CD4-positive, alpha-beta T cell treated with Interleukin-15 for 1 hour (primary cell): Measurements from ENCODE around the gene VSTM2L.

Source experiments
- DNase-seq: peaks from one replicate; pipeline ENCODE4 v3.0.0-alpha.2; 2020

VSTM2L gene

DNA sequence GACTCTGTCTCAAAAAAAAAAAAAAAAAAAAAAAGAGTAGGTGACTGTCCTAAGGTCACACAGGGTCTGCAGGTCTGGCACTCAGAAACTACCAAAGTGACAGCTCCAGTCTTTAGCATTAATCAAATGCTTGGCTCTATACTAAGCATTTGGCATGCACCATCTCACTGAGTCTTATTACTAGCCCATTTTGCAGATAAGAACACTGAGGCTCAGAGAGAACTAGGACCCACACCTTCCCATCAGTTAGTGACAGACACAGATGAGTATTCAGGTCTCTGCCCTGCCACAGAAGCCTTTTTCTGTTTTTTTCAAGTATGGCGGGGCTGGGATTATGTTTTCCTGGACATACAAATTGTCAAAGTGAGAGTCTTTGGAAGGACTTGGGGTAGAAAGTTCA lies 23.1 kb upstream of the VSTM2L start:
- DNase-seq: no peak

- DNase-seq: no peak
Observed at GRCh38 chr20:37880726-37881591, 22.0 kb upstream of the VSTM2L start.

DNA sequence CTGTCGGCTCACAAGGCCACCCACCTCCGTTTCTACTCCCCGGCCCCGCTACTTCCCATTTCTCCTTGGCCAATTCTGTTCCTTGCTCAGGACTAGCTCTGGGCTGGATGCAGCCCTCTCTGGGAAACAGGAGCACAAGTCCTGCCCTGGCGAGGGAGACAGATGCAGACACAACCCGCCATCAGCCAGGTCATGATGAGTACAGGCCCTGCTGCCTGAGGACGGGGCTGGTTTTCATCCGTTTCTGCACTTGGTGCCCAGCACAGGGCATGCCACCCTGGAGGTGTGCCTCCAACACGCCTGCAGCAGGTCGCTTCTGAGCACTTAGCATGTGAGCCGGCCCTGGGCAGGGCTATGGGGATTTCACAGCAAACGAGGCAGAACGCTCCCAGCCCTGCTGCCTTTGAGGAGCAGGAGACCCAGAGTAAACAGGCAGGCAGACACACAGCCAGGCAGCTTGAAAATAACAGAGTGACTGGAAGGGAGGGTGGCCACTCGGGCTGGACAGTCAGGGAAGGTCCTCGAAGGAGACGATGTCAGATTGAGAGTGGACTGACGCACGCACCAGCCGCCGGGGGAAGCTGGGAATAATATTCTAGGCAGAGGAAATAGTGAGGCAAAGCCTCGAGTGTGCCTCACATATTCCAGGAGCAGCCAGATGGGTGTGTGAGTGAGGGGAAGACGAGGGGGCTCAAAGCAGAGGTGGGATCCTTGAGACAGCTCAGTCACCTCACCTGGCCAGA lies 21.2 kb upstream of the VSTM2L start:
- DNase-seq: no peak

- DNase-seq: no peak
Observed at GRCh38 chr20:37882961-37883712, 19.8 kb upstream of the VSTM2L start.

DNA sequence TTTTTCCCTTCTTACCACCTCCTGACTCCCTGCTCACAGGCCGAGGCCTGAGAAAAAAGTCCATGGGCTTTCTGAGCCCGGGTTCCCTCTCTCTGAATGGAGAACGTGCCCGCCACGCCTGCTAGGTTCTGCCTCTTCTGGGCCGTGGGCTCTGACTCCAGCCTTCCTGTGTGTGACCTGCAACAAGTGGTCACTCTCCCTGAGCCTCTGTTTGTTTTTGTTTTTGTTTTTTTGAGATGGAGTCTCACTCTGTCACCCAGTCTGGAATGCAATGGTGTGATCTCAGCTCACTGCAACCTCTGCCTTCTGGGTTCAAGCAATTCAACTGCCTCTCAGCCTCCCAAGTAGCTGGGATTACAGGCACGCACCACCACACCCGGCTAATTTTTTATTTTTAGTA lies 17.9 kb upstream of the VSTM2L start:
- no peak for DNase-seq

DNA sequence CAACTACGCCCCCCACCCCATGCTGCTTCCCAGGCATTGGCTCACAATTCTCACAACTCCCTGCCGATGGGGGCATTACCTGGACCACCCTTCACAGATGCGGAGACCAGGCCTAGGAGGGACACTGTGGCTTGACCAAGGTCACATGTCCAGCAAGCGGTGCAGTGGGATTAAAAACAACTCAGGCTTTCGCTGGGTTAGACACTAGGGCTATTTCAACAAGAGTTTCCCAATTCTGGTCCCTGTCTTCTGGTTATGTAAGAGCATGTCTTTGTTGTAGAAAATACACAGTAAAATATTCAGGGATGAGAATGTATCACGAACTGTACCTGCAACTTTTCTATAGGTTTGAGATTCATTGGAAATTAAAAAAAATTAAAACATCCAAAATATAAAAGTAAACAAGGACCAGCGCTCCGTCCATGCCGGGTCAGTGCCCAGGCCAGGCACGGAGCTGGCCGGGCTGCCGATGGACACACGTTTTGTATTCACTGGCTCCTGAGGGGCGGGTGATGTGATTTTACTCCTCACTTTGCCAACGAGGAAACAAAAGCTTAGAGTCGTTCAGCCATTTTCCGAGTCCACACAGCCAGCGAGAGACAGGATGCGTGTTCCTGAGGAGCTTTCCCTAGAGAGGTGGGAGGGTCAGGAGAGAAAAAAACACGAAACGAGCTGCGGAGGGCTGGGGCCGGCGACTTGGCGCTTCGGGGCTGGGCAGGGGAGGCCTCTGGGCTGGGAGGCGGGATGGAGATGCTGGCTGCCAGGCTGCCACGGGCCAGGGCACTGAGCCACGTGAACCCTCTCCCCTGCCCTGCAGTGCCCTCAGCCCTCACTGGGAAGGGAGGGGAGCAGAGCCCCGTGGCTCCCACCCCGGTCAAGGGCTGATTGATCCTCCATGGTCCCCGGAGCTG lies 17.1 kb upstream of the VSTM2L start:
- DNase-seq: no peak

GRCh38 chr20:37886851-37887297 lies 16.1 kb upstream of the VSTM2L start:
- no peak for DNase-seq

DNA sequence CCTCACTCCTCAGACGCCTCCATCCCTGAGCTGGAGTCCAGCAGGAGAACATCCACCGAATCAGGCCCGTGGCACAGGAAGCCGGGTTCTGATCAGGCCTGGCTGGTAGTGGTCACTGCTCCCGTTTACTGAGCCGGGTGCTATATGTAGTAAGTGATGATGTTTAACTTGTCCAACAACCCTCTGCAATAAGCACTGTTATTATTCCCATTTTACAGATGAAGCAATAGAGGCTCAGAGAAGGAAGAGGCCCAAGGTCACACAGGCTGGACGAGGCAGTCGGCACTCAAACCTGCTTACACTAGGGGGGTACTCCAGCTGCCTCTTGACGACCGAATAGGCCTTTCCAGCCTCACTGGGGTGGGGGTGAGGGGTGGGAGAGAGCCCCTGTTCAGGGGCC lies 14.3 kb upstream of the VSTM2L start:
- DNase-seq: no peak

GRCh38 chr20:37890108-37890507 lies 12.8 kb upstream of the VSTM2L start:
- DNase-seq: no peak

GRCh38 chr20:37890643-37891042 lies 12.3 kb upstream of the VSTM2L start:
- no peak for DNase-seq

DNA sequence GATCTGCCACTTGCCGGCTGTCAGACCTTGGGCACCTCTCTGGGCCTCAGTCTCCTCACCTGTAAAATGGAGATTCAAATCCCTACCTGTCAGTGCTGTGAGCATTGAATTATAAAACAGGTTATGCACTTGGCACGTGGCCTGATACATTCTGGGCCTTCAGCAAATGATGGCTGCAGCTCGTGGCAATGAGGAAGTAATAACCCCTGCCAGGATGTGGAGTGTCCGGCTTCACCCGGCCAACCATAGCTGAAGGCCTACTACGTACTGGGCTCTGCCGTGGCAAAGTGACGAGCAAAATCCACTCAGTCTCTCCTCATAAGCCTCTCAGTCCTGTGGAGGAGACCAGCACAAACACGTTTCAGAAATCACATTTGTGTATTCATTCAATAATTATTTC lies 10.9 kb upstream of the VSTM2L start:
- no peak for DNase-seq

GRCh38 chr20:37893566-37894241 lies 9.2 kb upstream of the VSTM2L start:
- no peak for DNase-seq

DNA sequence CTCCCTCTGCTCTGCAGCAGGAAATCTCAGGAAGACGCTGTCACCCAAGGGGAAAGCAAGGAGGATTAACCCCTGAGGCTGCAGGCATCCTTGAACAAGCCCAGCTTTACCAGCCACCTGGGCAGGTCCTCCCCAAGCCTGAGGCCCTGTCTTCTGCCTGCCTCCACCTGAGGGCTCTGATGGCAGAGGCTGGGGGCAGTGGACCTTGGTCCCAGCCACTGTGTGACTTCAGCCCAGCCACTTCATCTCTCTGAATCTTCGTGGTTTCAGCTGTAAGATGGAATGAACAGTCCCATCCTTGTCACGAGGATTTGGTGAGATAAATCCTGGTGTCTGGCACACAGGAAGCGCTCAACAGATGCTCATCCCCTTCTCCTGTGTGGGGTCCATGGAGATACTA lies 8.5 kb upstream of the VSTM2L start:
- no peak for DNase-seq

DNA sequence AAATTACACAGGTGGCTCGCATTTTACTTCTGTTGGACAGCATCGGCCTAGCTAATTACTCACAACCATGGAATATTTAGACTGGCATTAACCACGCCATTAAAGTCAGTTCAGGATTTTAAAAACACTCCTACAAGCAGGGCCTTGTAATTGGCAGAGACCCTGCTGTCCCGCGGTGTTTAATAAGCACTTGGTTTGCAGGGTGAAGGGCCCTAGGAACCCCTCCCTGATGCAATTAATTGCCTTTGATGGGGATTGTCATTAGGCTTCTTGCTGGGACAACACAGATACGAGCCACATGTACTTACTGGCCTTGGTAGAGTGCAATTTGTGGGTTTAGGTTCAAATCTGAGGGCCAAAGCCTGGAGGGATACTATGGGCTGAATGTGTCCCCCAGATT lies 7.8 kb upstream of the VSTM2L start:
- DNase-seq: no peak

GRCh38 chr20:37896932-37897548 lies 5.9 kb upstream of the VSTM2L start:
- DNase-seq: no peak

DNA sequence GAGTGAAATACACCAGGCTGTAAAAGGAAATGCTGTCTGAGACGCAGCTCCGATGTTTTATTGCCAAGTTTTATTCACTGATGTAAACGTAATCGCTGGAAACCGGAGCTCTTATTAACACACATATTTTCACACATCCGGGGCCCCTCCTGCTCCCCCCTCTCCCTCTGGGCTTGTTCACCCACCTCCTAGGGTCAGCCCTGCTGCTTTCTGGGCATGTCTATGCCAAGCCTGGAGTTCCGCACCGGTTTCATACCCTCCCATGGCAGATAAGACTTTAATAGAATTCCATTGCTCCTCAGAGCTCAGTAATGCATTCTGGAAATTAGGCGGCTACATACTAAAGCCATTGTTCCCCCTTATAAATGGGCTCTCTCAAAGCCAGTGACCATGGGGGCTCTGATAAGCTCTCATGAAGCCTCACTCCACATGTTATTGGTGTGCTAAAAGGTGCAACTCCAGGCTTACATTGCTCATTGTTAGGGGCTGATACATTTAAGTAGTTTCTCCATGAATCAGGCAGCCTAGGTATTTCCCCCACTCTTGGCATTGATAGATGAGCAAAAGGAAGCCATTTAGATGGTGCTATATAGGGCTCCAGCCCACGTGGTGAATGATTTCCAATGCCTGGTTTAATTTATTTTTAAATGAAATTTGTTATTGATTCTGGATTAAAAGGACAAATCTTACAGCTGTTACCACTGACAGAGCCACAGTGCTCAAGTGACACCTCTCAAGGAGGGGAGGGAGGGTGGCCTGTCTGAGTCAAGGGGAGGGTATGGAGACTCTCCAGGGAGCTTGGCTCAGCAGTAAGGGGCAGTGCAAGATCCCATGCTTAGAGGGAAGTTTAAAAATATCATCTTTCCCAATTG lies 4.5 kb upstream of the VSTM2L start:
- no peak for DNase-seq

GRCh38 chr20:37899105-37900045 lies 3.6 kb upstream of the VSTM2L start:
- DNase-seq: no peak

DNA sequence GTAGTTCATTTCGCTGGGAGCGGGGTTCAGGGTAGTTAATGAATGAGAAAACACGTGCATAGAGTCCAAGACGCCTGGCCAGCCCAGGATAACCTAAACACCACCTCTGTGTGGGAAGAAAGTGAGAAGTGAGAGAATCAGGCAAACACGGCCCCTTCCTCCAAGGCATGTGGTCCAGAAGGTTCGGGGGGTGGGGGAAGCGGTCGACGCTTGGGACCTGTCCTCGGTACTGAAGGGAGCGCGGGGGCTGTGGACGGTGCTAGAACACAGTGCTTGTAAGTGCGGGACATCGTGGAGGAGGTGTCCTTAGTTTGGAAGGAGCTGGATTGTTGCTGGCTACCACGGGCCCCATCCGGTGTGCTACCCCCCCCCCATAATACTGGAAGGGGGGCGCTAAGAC lies 1.7 kb upstream of the VSTM2L start:
- DNase-seq: no peak
